CD14-positive monocyte (primary cell): Measurements from ENCODE around the gene PCBP3. TPM values are rescaled to one million over a fixed set of nuclear protein-coding genes. Genes with fewer than 3 reads are reported as not detected.

Experiments used
- DNase-seq, 3 donors: peaks; one replicate each; pipeline ENCODE4 v3.0.0-alpha.2; 2011 to 2022
- H2AFZ ChIP-seq: 2 replicates; pipeline ENCODE4 v1.6.0; 2012; ENCODE audit warnings: mild to moderate bottlenecking, low read depth, low read length, inconsistent platforms; ENCODE audit not compliant: insufficient read depth, poor library complexity, severe bottlenecking
- H3K27ac ChIP-seq, 2 donors: 1 replicate in 1 of 2; 2 replicates in 1 of 2; pipeline ENCODE4 v1.5.1; 2012 to 2013; ENCODE audit warnings: low read length in 2 of 2, control low read depth in 1 of 2, inconsistent platforms in 1 of 2, low read depth in 1 of 2, mild to moderate bottlenecking in 1 of 2
- H3K27me3 ChIP-seq, 2 donors: one replicate each; pipeline versions ENCODE4 v1.6.0 to v1.6.1; 2011 to 2013; ENCODE audit warnings: low read length in 2 of 2; ENCODE audit not compliant: control insufficient read depth in 2 of 2, insufficient read depth in 2 of 2
- H3K36me3 ChIP-seq, 2 donors: replicated peaks in 1 of 2; 1 replicate in 1 of 2; 2 replicates in 1 of 2; pipeline versions ENCODE4 v1.5.1 to v1.6.1; 2012 to 2013; ENCODE audit warnings: low read length in 2 of 2, control low read depth in 1 of 2, inconsistent platforms in 1 of 2, mild to moderate bottlenecking in 1 of 2; ENCODE audit not compliant: insufficient read depth in 2 of 2, control insufficient read depth in 1 of 2
- H3K4me1 ChIP-seq, 2 donors: 1 replicate in 1 of 2; 2 replicates in 1 of 2; pipeline versions ENCODE4 v1.5.1 to v1.6.1; 2012 to 2013; ENCODE audit warnings: low read length in 2 of 2, control low read depth in 1 of 2, inconsistent platforms in 1 of 2, mild to moderate bottlenecking in 1 of 2, moderate library complexity in 1 of 2; ENCODE audit not compliant: insufficient read depth in 2 of 2, control insufficient read depth in 1 of 2
- H3K4me2 ChIP-seq: replicated peaks from 2 replicates; pipeline ENCODE3; 2012; ENCODE audit warnings: low read length, moderate library complexity, mild to moderate bottlenecking; ENCODE audit not compliant: poor library complexity, severe bottlenecking; ENCODE audit errors: extremely low read depth
- H3K4me3 ChIP-seq, 3 experiments: fragments of 200-600 bp in 1 of 3; sonication (generic) in 1 of 3; replicated peaks in 1 of 3; 1 replicate in 2 of 3; 2 replicates in 1 of 3; pipeline ENCODE4 v1.5.1; 2011 to 2013; ENCODE audit warnings: low read length in 3 of 3, mild to moderate bottlenecking in 3 of 3, control low read depth in 2 of 3, low read depth in 2 of 3, inconsistent platforms in 1 of 3, moderate library complexity in 1 of 3
- H3K79me2 ChIP-seq: 2 replicates; pipeline ENCODE4 v1.6.0; 2012; ENCODE audit warnings: mild to moderate bottlenecking, control low read depth, inconsistent platforms, low read length, moderate library complexity; ENCODE audit not compliant: insufficient read depth
- H3K9ac ChIP-seq: 2 replicates; pipeline ENCODE4 v1.6.0; 2017; ENCODE audit warnings: low read length, mild to moderate bottlenecking; ENCODE audit not compliant: insufficient read depth, poor library complexity, severe bottlenecking
- H3K9me3 ChIP-seq, 2 donors: replicated peaks in 1 of 2; 1 replicate in 1 of 2; 2 replicates in 1 of 2; pipeline versions ENCODE4 v1.5.1 to v1.6.1; 2012 to 2013; ENCODE audit warnings: low read length in 2 of 2, control low read depth in 1 of 2; ENCODE audit not compliant: control insufficient read depth in 1 of 2, insufficient read depth in 1 of 2
- H4K20me1 ChIP-seq: 2 replicates; pipeline ENCODE4 v1.6.0; 2012; ENCODE audit warnings: mild to moderate bottlenecking, low read length, control low read depth, moderate library complexity; ENCODE audit not compliant: insufficient read depth
- H3K27ac Mint-ChIP-seq, 7 donors: one replicate each; pipeline ENCODE4 v1.8.0; 2020; ENCODE audit warnings: mild to moderate bottlenecking in 7 of 7, mixed read lengths in 7 of 7, moderate library complexity in 6 of 7, inconsistent platforms in 2 of 7
- H3K27me3 Mint-ChIP-seq, 3 donors: one replicate each; pipeline ENCODE4 v1.8.0; 2021 to 2022; ENCODE audit warnings: low read depth in 3 of 3, mild to moderate bottlenecking in 3 of 3, mixed read lengths in 3 of 3, moderate library complexity in 3 of 3, inconsistent platforms in 1 of 3
- H3K36me3 Mint-ChIP-seq, 2 donors: one replicate each; pipeline ENCODE4 v1.8.0; 2020; ENCODE audit warnings: mixed read lengths in 2 of 2, inconsistent platforms in 1 of 2, mild to moderate bottlenecking in 1 of 2
- H3K4me1 Mint-ChIP-seq: one replicate; pipeline ENCODE4 v1.8.0; 2020; ENCODE audit warnings: mild to moderate bottlenecking, mixed read lengths
- H3K4me3 Mint-ChIP-seq, 2 donors: one replicate each; pipeline ENCODE4 v1.8.0; 2020; ENCODE audit warnings: mild to moderate bottlenecking in 2 of 2, mixed read lengths in 2 of 2, moderate library complexity in 1 of 2
- H3K9me3 Mint-ChIP-seq, 7 donors: one replicate each; pipeline ENCODE4 v1.8.0; 2020 to 2022; ENCODE audit warnings: mixed read lengths in 7 of 7, mild to moderate bottlenecking in 6 of 7, moderate library complexity in 6 of 7, inconsistent platforms in 2 of 7
- WGBS: methylation state at CpG from one replicate; pipeline ENCODE4 v1.1.5; 2013; ENCODE audit warnings: missing lambda C conversion rate; ENCODE audit not compliant: insufficient coverage; 5-methylcytosine and 5-hydroxymethylcytosine counted together
- intact Hi-C, 2 donors: fragments of 100-400 bp; cut with micrococcal nuclease; formaldehyde crosslinking; loops; one replicate each; pipeline versions ENCODE4 v1.15.0 to v1.15.1; 2023
- polyA plus RNA-seq, 3 donors: library from polyadenylated mRNA; depleted of rRNA in 1 of 3; unstranded in 2 of 3; stranded (reverse) in 1 of 3; fragments of 300-500 nt in 2 of 3; fragments of >200 nt in 1 of 3; fragmentation: Illumina TruSeq in 2 of 3; gene quantifications; 1 replicate in 2 of 3; 2 replicates in 1 of 3; pipeline ENCODE4 v1.2.3, GENCODE V29; 2012 to 2021
- TF ChIP-seq, protein P1 (sequence below): fragments of 200-600 bp; IDR thresholded peaks from one replicate; pipeline ENCODE4 v1.8.0; 2022; ENCODE audit warnings: antibody characterized with exemption, mild to moderate bottlenecking

PCBP3 gene
- polyA plus RNA-seq, 3 donors, result 0.34 to 0.49 TPM; not detected in 1

DNA sequence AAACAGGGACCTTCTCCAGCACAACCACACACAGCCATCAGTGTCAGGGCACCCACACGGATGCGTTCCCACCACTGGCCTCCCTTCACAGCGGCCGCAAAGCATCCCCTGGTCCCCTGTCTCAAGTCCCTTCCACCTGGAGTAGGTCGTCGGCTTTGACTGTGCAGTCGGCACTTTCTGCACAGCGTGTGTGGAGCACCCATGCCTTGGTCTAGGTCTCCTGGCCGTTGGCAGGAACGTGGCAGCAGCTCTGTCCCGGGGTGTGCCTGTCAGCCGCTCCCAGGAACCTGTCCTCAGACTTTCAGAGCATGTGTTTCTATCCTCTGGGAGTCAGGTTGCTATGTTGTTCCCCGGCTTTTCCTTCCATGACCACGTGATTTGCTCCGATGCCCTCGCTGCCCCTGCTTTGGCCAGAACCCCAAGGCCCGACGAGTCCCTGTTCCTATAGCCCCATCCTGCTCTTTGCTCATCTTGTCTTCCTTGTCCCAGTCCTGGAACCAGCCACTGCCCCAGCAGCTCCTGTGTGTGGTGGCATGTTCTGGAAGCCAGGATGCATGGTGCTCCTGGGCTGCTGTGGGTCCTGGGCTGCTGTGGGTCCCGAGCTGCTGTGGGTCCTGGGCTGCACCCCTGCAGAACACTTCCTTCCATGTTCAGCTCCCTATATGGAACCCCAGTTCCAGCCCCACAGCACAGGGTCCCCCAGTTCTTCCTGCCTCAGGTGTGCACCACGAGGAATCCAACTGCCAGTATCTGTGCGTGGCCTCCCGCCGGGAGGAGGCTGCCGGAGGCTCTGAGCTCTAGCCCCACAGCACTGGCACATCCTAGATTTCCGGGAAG, 253.9 kb downstream of the PCBP3 start:
- H3K4me1 ChIP-seq, result peaks cover 6% of the 10 kb centered on the region in 2 donors
- no peaks in the 10 kb centered on the region for H3K79me2 ChIP-seq
- no peak overlapping the region for H2AFZ ChIP-seq
- peak overlapping the region in 1 of 7 donors; percentile 31 for H3K27ac Mint-ChIP-seq
- no peaks in the 10 kb centered on the region for H3K27me3 ChIP-seq
- no peaks in the 10 kb centered on the region for H3K36me3 Mint-ChIP-seq
- H3K4me3 Mint-ChIP-seq, result no peak overlapping the region
- H3K27me3 Mint-ChIP-seq, result peaks cover 0 to 6% (median 1%) of the 10 kb centered on the region in 3 donors
- H3K36me3 ChIP-seq, result no peaks in the 10 kb centered on the region
- DNase-seq, result no peak
- H3K9me3 Mint-ChIP-seq, result peaks cover 0 to 2% (median 0%) of the 10 kb centered on the region in 7 donors
- no peak overlapping the region for H3K27ac ChIP-seq
- 96% methylated on average over 25 of the region's 25 CpGs for WGBS
- no peak overlapping the region for H3K9ac ChIP-seq
- H4K20me1 ChIP-seq, result no peaks in the 10 kb centered on the region
- H3K9me3 ChIP-seq, result no peaks in the 10 kb centered on the region
- TF ChIP-seq, protein P1, sequence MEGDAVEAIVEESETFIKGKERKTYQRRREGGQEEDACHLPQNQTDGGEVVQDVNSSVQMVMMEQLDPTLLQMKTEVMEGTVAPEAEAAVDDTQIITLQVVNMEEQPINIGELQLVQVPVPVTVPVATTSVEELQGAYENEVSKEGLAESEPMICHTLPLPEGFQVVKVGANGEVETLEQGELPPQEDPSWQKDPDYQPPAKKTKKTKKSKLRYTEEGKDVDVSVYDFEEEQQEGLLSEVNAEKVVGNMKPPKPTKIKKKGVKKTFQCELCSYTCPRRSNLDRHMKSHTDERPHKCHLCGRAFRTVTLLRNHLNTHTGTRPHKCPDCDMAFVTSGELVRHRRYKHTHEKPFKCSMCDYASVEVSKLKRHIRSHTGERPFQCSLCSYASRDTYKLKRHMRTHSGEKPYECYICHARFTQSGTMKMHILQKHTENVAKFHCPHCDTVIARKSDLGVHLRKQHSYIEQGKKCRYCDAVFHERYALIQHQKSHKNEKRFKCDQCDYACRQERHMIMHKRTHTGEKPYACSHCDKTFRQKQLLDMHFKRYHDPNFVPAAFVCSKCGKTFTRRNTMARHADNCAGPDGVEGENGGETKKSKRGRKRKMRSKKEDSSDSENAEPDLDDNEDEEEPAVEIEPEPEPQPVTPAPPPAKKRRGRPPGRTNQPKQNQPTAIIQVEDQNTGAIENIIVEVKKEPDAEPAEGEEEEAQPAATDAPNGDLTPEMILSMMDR, result no peak
- no peak overlapping the region for H3K4me2 ChIP-seq
- intact Hi-C loops, result no loop called here
- H3K4me1 Mint-ChIP-seq, result peaks cover 8% of the 10 kb centered on the region
- H3K4me3 ChIP-seq, result no peak overlapping the region

DNA sequence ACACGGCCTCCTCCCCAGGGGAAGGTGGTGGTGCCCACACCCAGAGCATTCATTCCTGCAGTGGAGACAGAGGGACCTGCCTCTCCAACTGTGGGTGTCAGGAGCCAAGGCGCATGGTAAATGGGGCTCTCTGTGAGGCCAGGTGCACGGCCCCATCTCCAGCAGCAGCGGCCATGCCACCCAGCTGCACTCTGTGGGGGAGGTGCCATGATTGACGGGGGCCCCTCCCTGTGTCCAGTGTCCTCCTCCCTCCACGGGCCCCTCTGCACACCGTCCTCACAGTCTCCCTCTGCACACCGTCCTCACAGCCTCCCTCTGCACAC, 254.5 kb downstream of the PCBP3 start:
- WGBS, result 96% methylated on average over 4 of the region's 8 CpGs
- Histone ChIP-seq H3K4me3 (no peak overlapping the region), H3K9ac (no peak overlapping the region), H3K36me3 (no peaks in the 10 kb centered on the region), H3K27ac (no peak overlapping the region), H3K4me1 (peaks cover under 1% of the 10 kb centered on the region in 2 donors), H3K79me2 (no peaks in the 10 kb centered on the region), H4K20me1 (no peaks in the 10 kb centered on the region), H2AFZ (no peak overlapping the region), H3K27me3 (no peaks in the 10 kb centered on the region), H3K9me3 (no peaks in the 10 kb centered on the region), H3K4me2 (no peak overlapping the region)
- intact Hi-C loops, result no loop called here
- Mint-ChIP-seq H3K4me3 (no peak overlapping the region), H3K27ac (no peak overlapping the region), H3K4me1 (peaks cover 2% of the 10 kb centered on the region), H3K36me3 (no peaks in the 10 kb centered on the region), H3K27me3 (peaks cover 0 to 6% (median 1%) of the 10 kb centered on the region in 3 donors), H3K9me3 (peaks cover 0 to 2% (median 0%) of the 10 kb centered on the region in 7 donors)
- no peak for DNase-seq
- TF ChIP-seq, protein P1, result no peak
